ENCODE results near the gene SSTR5.

The SSTR5 gene

DNA sequence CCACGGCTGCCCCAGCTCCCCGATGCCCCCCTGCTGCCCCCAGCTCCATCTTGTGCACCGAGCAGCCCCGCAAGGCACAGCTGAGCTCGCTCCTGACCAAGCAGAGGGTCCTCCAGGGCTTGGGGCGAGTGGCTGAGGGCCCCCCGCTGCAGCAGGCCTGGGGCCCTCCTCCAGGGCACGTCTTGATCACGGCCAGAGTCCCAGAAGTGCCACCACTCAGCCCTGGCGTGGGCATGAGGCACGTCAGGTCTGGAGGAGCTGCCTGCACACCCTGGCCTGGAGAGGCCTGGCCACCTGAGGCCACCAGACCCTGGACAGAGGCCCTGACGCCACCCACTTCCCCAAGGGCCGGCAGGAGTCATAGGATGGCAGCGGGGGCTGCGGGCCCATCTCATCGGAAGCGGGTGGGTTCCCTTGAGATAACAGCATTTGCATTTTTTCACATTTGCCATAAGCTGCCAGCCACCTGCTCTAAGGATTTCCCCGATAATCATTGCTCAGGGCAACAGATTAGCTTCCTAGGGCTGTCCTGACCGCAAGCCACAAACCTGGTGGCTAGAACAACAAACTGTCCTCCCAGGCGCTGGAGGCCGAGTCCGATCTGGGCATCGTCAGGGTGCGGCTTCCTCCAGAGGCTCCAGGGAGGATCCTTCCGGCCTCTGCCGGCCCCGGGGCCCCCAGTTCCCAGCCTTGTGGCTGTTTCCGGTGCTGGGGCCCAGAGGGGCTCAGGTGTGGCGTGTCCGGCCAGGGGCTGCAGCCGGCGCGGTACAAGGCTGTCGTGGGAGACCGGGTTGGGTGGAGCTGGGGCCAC lies 47.4 kb downstream of the SSTR5 start:
- Histone ChIP-seq H3K9me3 (ENCODE audit: control insufficient read depth, low read length) (no peaks in the 10 kb centered on the region), H3K4me2 (ENCODE audit: low read length) (no peak overlapping the region), H3K79me2 (no peaks in the 10 kb centered on the region), H3K27ac (no peak overlapping the region), H3K4me1 (no peaks in the 10 kb centered on the region), H3K4me3 (ENCODE audit: low read depth, low read length) (no peak overlapping the region), H3K36me3 (ENCODE audit: control insufficient read depth, insufficient read depth, low read length) (no peaks in the 10 kb centered on the region), H3K27me3 (ENCODE audit: control insufficient read depth, insufficient read depth, low read length) (no peaks in the 10 kb centered on the region), H2AFZ (no peak overlapping the region), H3K9ac (no peak overlapping the region)
- TF ChIP-seq, protein P1, sequence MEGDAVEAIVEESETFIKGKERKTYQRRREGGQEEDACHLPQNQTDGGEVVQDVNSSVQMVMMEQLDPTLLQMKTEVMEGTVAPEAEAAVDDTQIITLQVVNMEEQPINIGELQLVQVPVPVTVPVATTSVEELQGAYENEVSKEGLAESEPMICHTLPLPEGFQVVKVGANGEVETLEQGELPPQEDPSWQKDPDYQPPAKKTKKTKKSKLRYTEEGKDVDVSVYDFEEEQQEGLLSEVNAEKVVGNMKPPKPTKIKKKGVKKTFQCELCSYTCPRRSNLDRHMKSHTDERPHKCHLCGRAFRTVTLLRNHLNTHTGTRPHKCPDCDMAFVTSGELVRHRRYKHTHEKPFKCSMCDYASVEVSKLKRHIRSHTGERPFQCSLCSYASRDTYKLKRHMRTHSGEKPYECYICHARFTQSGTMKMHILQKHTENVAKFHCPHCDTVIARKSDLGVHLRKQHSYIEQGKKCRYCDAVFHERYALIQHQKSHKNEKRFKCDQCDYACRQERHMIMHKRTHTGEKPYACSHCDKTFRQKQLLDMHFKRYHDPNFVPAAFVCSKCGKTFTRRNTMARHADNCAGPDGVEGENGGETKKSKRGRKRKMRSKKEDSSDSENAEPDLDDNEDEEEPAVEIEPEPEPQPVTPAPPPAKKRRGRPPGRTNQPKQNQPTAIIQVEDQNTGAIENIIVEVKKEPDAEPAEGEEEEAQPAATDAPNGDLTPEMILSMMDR (IDR thresholded peaks at IDR 0.05) = no peak

DNA sequence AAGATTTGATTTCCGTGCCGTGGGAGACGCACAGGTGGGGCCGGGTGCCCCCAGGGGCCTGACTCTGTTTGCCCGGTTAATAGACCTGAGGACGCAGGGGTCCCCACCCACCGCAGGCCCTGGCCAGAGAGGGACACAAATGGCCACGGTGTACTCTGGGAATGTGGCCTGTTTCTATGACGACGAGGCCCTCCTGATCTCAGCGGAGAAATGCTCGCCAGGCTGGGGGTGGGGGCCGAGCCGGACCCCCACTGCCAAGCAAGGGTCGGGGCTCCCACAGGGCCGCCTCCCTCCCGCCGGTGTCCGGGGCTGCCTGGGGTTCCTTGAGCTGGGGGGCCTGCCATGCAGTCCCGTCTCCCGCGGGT lies 48.0 kb downstream of the SSTR5 start:
- Histone ChIP-seq H3K9ac (no peak overlapping the region), H3K79me2 (no peaks in the 10 kb centered on the region), H3K27me3 (ENCODE audit: control insufficient read depth, insufficient read depth, low read length) (no peaks in the 10 kb centered on the region), H3K4me1 (no peaks in the 10 kb centered on the region), H2AFZ (no peak overlapping the region), H3K4me3 (ENCODE audit: low read depth, low read length) (no peak overlapping the region), H3K27ac (no peak overlapping the region), H3K4me2 (ENCODE audit: low read length) (no peak overlapping the region), H3K36me3 (ENCODE audit: control insufficient read depth, insufficient read depth, low read length) (no peaks in the 10 kb centered on the region), H3K9me3 (ENCODE audit: control insufficient read depth, low read length) (no peaks in the 10 kb centered on the region)
- TF ChIP-seq, protein P1 (IDR thresholded peaks at IDR 0.05) = no peak

DNA sequence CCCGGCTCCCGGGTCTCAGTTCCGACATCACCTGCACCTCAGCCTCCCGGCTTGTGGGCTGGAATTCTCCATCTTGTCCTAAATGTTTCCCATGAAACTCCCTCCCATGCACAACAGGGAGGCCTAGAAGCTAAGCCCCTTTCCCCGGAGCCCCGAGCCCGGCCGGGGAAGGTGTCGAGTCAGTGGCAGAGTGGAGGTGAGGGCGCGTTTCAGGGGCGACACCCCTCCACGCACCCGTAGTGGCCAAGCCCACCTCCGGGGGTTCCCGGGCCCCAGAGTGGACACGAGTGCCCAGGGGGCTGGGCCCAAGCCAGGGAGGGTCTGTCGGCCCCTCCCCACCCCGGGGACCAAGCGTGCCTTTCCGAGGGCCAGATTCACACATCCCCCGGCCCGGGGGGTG lies 48.5 kb downstream of the SSTR5 start:
- no peaks in the 10 kb centered on the region for H3K79me2 ChIP-seq
- no peak overlapping the region for H3K9ac ChIP-seq
- TF ChIP-seq, protein P1 (IDR thresholded peaks at IDR 0.05) = no peak
- H3K4me3 ChIP-seq (ENCODE audit: low read depth, low read length) = no peak overlapping the region
- no peak overlapping the region for H3K27ac ChIP-seq
- H3K4me1 ChIP-seq = no peaks in the 10 kb centered on the region
- H3K36me3 ChIP-seq (ENCODE audit: control insufficient read depth, insufficient read depth, low read length) = no peaks in the 10 kb centered on the region
- no peak overlapping the region for H3K4me2 ChIP-seq (ENCODE audit: low read length)
- no peaks in the 10 kb centered on the region for H3K27me3 ChIP-seq (ENCODE audit: control insufficient read depth, insufficient read depth, low read length)
- H3K9me3 ChIP-seq (ENCODE audit: control insufficient read depth, low read length) = no peaks in the 10 kb centered on the region
- H2AFZ ChIP-seq = no peak overlapping the region

DNA sequence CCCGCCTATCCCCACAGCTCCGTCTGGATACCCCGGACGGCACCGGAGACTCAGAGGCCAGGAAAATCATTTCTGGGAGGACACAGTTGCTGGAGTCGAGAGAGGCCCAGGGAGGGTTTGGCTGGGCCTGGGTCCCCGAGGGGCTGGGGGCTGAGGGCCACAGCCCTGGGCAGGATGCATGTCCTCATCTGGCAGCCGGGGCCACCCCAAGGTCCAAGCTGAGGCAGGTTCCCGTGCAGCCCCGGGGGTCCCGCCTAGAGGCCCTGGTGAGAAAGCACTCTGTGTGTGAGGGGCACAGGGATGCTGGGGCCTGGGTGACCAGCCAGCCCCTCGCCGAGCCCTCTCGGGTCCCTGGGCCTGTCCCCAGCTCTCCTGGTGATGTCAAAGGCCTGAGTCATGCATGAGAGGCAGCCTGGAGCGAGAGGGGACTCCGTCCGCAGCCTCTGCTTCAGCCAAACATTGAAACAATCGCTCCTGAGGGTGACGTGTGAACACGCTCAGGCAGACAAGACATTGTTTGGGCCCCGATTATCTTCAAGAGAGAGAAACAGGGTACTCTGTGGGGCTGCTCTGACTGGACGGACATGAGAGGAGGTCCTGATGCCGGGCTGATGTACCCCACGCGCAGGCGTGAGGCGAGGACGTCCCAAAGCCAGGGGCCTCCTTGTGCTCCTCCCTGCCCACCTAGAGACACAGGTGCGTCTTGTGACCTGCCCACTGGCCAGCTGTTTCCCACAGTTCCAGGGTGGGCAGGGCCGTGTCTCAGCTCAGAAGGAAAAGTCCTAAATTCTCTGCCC lies 49.3 kb downstream of the SSTR5 start:
- no peak overlapping the region for H2AFZ ChIP-seq
- no peaks in the 10 kb centered on the region for H3K27me3 ChIP-seq (ENCODE audit: control insufficient read depth, insufficient read depth, low read length)
- H3K36me3 ChIP-seq (ENCODE audit: control insufficient read depth, insufficient read depth, low read length) = no peaks in the 10 kb centered on the region
- no peak overlapping the region for H3K9ac ChIP-seq
- TF ChIP-seq, protein P1 (IDR thresholded peaks at IDR 0.05) = no peak
- H3K79me2 ChIP-seq = no peaks in the 10 kb centered on the region
- no peaks in the 10 kb centered on the region for H3K4me1 ChIP-seq
- H3K4me3 ChIP-seq (ENCODE audit: low read depth, low read length) = no peak overlapping the region
- H3K9me3 ChIP-seq (ENCODE audit: control insufficient read depth, low read length) = no peaks in the 10 kb centered on the region
- H3K4me2 ChIP-seq (ENCODE audit: low read length) = no peak overlapping the region
- no peak overlapping the region for H3K27ac ChIP-seq

Data from parathyroid adenoma (tissue), 2 donors.